HT-29 (cell line): Measurements from ENCODE around the gene DYNLT3. TPM values are rescaled to one million over a fixed set of nuclear protein-coding genes. Genes with fewer than 3 reads are reported as not detected.

Source experiments
- small RNA-seq: library from RNA; depleted of rRNA; stranded (forward); fragments of <200 nt; gene quantifications from one replicate; pipeline ENCODE3, GENCODE V24; 2014
- total RNA-seq: library from RNA; depleted of rRNA; stranded (reverse); fragments of >200 nt; shearing (Covaris generic); gene quantifications from 2 replicates; pipeline ENCODE4 v1.2.3, GENCODE V29; 2014; rRNA removed

DYNLT3 gene
- total RNA-seq, 1 experiment from 2014 or later = 23.9 TPM

Small RNA genes within 50 kb of the gene (small RNA-seq; reads per million reads assigned to genes)
- not detected for gene RNU6-49P

Other genes with a start within 250 kb of the DYNLT3 start
- gene XK, start 161.8 kb downstream of the DYNLT3 start, total RNA-seq = 4.0 and 4.9 TPM in 2 replicates
- gene CYBB, start 67.5 kb downstream of the DYNLT3 start, total RNA-seq = 0.34 and 0.58 TPM in 2 replicates
- 1.7 and 1.8 TPM in 2 replicates for gene SYTL5, start 159.0 kb upstream of the DYNLT3 start, total RNA-seq